GM21381 (cell line): Measurements from ENCODE around the gene ZIC1.

Experiments used
- ATAC-seq: cut with Tn5 transposase; IDR thresholded peaks from one replicate; pipeline ENCODE4 v1.9.1; 2021; ENCODE audit warnings: mild to moderate bottlenecking, moderate library complexity; ENCODE audit not compliant: unreplicated experiment

Gene ZIC1

GRCh38 chr3:147409143-147410115 lies at the start of gene ZIC1:
Gene ZIC1, plus strand, starts transcription at chr3:147409365. Its CDS starts 748 bp downstream, at chr3:147410113.
- ATAC-seq, result no peak

- no peak for ATAC-seq
These were observed 49.1 kb upstream of the ZIC1 start for GRCh38 chr3:147360051-147360439.

GRCh38 chr3:147360646-147361453 lies 48.3 kb upstream of the ZIC1 start:
- no peak for ATAC-seq

- peak; percentile 74 for ATAC-seq
These were observed 47.4 kb upstream of the ZIC1 start for GRCh38 chr3:147361454-147362420.

GRCh38 chr3:147364771-147365170 lies 44.4 kb upstream of the ZIC1 start:
- ATAC-seq, result no peak

- ATAC-seq, result no peak
These were observed 43.7 kb upstream of the ZIC1 start for GRCh38 chr3:147365196-147366115.

GRCh38 chr3:147367676-147368075 lies 41.5 kb upstream of the ZIC1 start:
- ATAC-seq, result no peak

- no peak for ATAC-seq
These were observed 41.0 kb upstream of the ZIC1 start for GRCh38 chr3:147368151-147368550.

- no peak for ATAC-seq
These were observed 40.5 kb upstream of the ZIC1 start for GRCh38 chr3:147368561-147369221.

- no peak for ATAC-seq
These were observed 39.9 kb upstream of the ZIC1 start for GRCh38 chr3:147369231-147369630.

- ATAC-seq, result no peak
These were observed 39.5 kb upstream of the ZIC1 start for GRCh38 chr3:147369661-147370123.

GRCh38 chr3:147370349-147370748 lies 38.8 kb upstream of the ZIC1 start:
- no peak for ATAC-seq

GRCh38 chr3:147371140-147371539 lies 38.0 kb upstream of the ZIC1 start:
- no peak for ATAC-seq

- ATAC-seq, result no peak
These were observed 37.3 kb upstream of the ZIC1 start for GRCh38 chr3:147371771-147372340.

GRCh38 chr3:147372525-147373027 lies 36.6 kb upstream of the ZIC1 start:
- ATAC-seq, result no peak

- no peak for ATAC-seq
These were observed 35.9 kb upstream of the ZIC1 start for GRCh38 chr3:147373301-147373700.

- ATAC-seq, result no peak
These were observed 31.5 kb upstream of the ZIC1 start for GRCh38 chr3:147377412-147378367.
